Adrenal gland (tissue), 5 donors: Measurements from ENCODE around the gene CALU.

ENCODE experiments used
- CTCF ChIP-seq, 6 experiments: fragments of 450-650 bp in 4 of 6; fragments of 200-600 bp in 2 of 6; sonication (generic) in 1 of 6; IDR thresholded peaks; 1 replicate in 5 of 6; 2 replicates in 1 of 6; pipeline versions ENCODE4 v1.5.1 to v1.8.0; 2016 to 2021; ENCODE audit warnings: antibody characterized with exemption in 6 of 6, mild to moderate bottlenecking in 2 of 6, moderate library complexity in 1 of 6
- POLR2A ChIP-seq, 2 donors: fragments of 450-650 bp; IDR thresholded peaks; one replicate each; pipeline ENCODE4 v1.6.1; 2017; ENCODE audit warnings: antibody characterized with exemption in 2 of 2, mild to moderate bottlenecking in 2 of 2, moderate library complexity in 1 of 2
- donor health status: DM: no; HTN: no; CAD: no.

- no peak for TF ChIP-seq CTCF (IDR thresholded peaks at IDR 0.05)
- TF ChIP-seq POLR2A (IDR thresholded peaks at IDR 0.05) = no peak
These were observed 71.8 kb downstream of the CALU start for GRCh38 chr7:128810997-128811396.
